H9 (cell line): ENCODE data around the gene PERP. TPM values are rescaled to one million over a fixed set of nuclear protein-coding genes. Genes with fewer than 3 reads are reported as not detected.

ENCODE experiments used
- DNase-seq: peaks from one replicate; pipeline ENCODE4 v3.0.0-alpha.2; 2017
- H2AFZ ChIP-seq: one replicate; pipeline ENCODE4 v1.6.1; 2013; ENCODE audit warnings: mild to moderate bottlenecking, low read length, control low read depth, moderate library complexity
- H2AK5ac ChIP-seq: 2 replicates; pipeline ENCODE4 v1.6.1; 2013; ENCODE audit warnings: low read length, control low read depth, mixed read lengths; ENCODE audit not compliant: insufficient read length
- H2BK120ac ChIP-seq: one replicate; pipeline ENCODE4 v1.6.1; 2013; ENCODE audit warnings: low read depth, mild to moderate bottlenecking, low read length, control low read depth, inconsistent platforms; ENCODE audit not compliant: poor library complexity, severe bottlenecking
- H2BK12ac ChIP-seq: 2 replicates; pipeline ENCODE4 v1.6.1; 2013; ENCODE audit warnings: low read length, control low read depth, mixed read lengths, low read depth; ENCODE audit not compliant: insufficient read length
- H2BK15ac ChIP-seq: 2 replicates; pipeline ENCODE4 v1.6.1; 2013; ENCODE audit warnings: low read depth, low read length, control low read depth
- H2BK20ac ChIP-seq: one replicate; pipeline ENCODE4 v1.6.1; 2013; ENCODE audit warnings: low read depth, mild to moderate bottlenecking, low read length, control low read depth, inconsistent platforms; ENCODE audit not compliant: poor library complexity, severe bottlenecking
- H2BK5ac ChIP-seq: 2 replicates; pipeline ENCODE4 v1.6.1; 2013; ENCODE audit warnings: low read length, control low read depth, mixed read lengths; ENCODE audit not compliant: insufficient read length
- H3K14ac ChIP-seq: 2 replicates; pipeline ENCODE4 v1.6.1; 2013; ENCODE audit warnings: low read length, control low read depth; ENCODE audit not compliant: insufficient read depth
- H3K18ac ChIP-seq: 2 replicates; pipeline ENCODE4 v1.6.1; 2013; ENCODE audit warnings: low read depth, mild to moderate bottlenecking, mixed read lengths, low read length, control low read depth; ENCODE audit not compliant: insufficient read length
- H3K23ac ChIP-seq: 2 replicates; pipeline ENCODE4 v1.6.1; 2013; ENCODE audit warnings: low read length, control low read depth, mixed read lengths, low read depth; ENCODE audit not compliant: insufficient read length
- H3K23me2 ChIP-seq: 2 replicates; pipeline ENCODE4 v1.6.1; 2013; ENCODE audit warnings: low read depth, mild to moderate bottlenecking, mixed read lengths, low read length, control low read depth; ENCODE audit not compliant: insufficient read length, poor library complexity, severe bottlenecking
- H3K27ac ChIP-seq: 2 replicates; pipeline ENCODE4 v1.5.1; 2013; ENCODE audit warnings: low read length, control low read depth, mixed read lengths, low read depth; ENCODE audit not compliant: insufficient read length
- H3K27me3 ChIP-seq: 2 replicates; pipeline ENCODE4 v1.6.1; 2013; ENCODE audit warnings: low read length, control low read depth, inconsistent platforms; ENCODE audit not compliant: insufficient read depth
- H3K4ac ChIP-seq: 2 replicates; pipeline ENCODE4 v1.6.1; 2013; ENCODE audit warnings: low read depth, mild to moderate bottlenecking, control low read depth, inconsistent platforms, low read length, moderate library complexity
- H3K4me1 ChIP-seq: 2 replicates; pipeline ENCODE4 v1.6.1; 2013; ENCODE audit warnings: low read length, control low read depth, inconsistent platforms; ENCODE audit not compliant: insufficient read depth
- H3K4me2 ChIP-seq: 2 replicates; pipeline ENCODE4 v1.6.1; 2013; ENCODE audit warnings: low read length, control low read depth, mixed read lengths; ENCODE audit not compliant: insufficient read length, insufficient read depth
- H3K56ac ChIP-seq: 2 replicates; pipeline ENCODE4 v1.6.1; 2013; ENCODE audit warnings: low read depth, mild to moderate bottlenecking, mixed read lengths, low read length, control low read depth; ENCODE audit not compliant: insufficient read length
- H3K79me1 ChIP-seq: 2 replicates; pipeline ENCODE4 v1.6.1; 2013; ENCODE audit warnings: low read depth, mild to moderate bottlenecking, moderate library complexity, low read length, control low read depth, inconsistent platforms; ENCODE audit not compliant: insufficient read depth, poor library complexity, severe bottlenecking
- H3K79me2 ChIP-seq: 2 replicates; pipeline ENCODE4 v1.6.1; 2013; ENCODE audit warnings: low read length, control low read depth, inconsistent platforms; ENCODE audit not compliant: insufficient read depth
- H3K9ac ChIP-seq: 2 replicates; pipeline ENCODE4 v1.6.1; 2013; ENCODE audit warnings: low read length, control low read depth, mixed read lengths; ENCODE audit not compliant: insufficient read length; ENCODE audit errors: extremely low read depth
- H3K9me3 ChIP-seq: one replicate; pipeline ENCODE4 v1.6.1; 2013; ENCODE audit warnings: low read depth, low read length, inconsistent platforms; ENCODE audit not compliant: control insufficient read depth
- H3T11ph ChIP-seq: one replicate; pipeline ENCODE4 v1.6.1; 2013; ENCODE audit warnings: mild to moderate bottlenecking, low read length, control low read depth, inconsistent platforms
- H4K20me1 ChIP-seq: one replicate; pipeline ENCODE4 v1.6.1; 2013; ENCODE audit not compliant: control insufficient read depth, insufficient read length, insufficient read depth
- H4K5ac ChIP-seq: 2 replicates; pipeline ENCODE4 v1.6.1; 2013; ENCODE audit warnings: low read depth, mild to moderate bottlenecking, mixed read lengths, low read length, control low read depth; ENCODE audit not compliant: insufficient read length
- H4K8ac ChIP-seq: replicated peaks from 2 replicates; pipeline ENCODE4 v1.6.1; 2013; ENCODE audit warnings: low read length, control low read depth, mixed read lengths, low read depth; ENCODE audit not compliant: insufficient read length
- H4K91ac ChIP-seq: 2 replicates; pipeline ENCODE4 v1.6.1; 2013; ENCODE audit warnings: low read depth, mild to moderate bottlenecking, moderate library complexity, mixed read lengths, low read length, control low read depth; ENCODE audit not compliant: insufficient read length
- H3K27ac Mint-ChIP-seq, 3 experiments: 2 replicates in 2 of 3; 3 replicates in 1 of 3; pipeline ENCODE4 v1.8.0; 2020 to 2021; ENCODE audit warnings: mixed read lengths in 3 of 3, mild to moderate bottlenecking in 1 of 3, moderate library complexity in 1 of 3
- H3K27me3 Mint-ChIP-seq: 2 replicates; pipeline ENCODE4 v1.8.0; 2021; ENCODE audit warnings: low read depth, mild to moderate bottlenecking, moderate library complexity, mixed read lengths
- H3K36me3 Mint-ChIP-seq, 3 experiments: 2 replicates in 2 of 3; 3 replicates in 1 of 3; pipeline ENCODE4 v1.8.0; 2020 to 2021; ENCODE audit warnings: low read depth in 3 of 3, mixed read lengths in 3 of 3; ENCODE audit not compliant: insufficient read depth in 1 of 3
- H3K4me1 Mint-ChIP-seq, 2 experiments: 2 replicates each; pipeline ENCODE4 v1.8.0; 2020; ENCODE audit warnings: mixed read lengths in 2 of 2
- H3K4me3 Mint-ChIP-seq, 2 experiments: 2 replicates in 1 of 2; 3 replicates in 1 of 2; pipeline ENCODE4 v1.8.0; 2020 to 2021; ENCODE audit warnings: mild to moderate bottlenecking in 2 of 2, mixed read lengths in 2 of 2, moderate library complexity in 1 of 2
- H3K9me3 Mint-ChIP-seq, 2 experiments: 2 replicates in 1 of 2; 3 replicates in 1 of 2; pipeline ENCODE4 v1.8.0; 2020; ENCODE audit warnings: mild to moderate bottlenecking in 2 of 2, mixed read lengths in 2 of 2, moderate library complexity in 1 of 2
- WGBS: extraction: QIAGEN DNeasy Blood & Tissue Kit; methylation state at CpG from one replicate; pipeline ENCODE4 v1.1.7; 2013; ENCODE audit warnings: missing lambda C conversion rate, low lambda C conversion rate, mixed read lengths; ENCODE audit not compliant: insufficient read length; ENCODE audit errors: extremely low coverage; 5-methylcytosine and 5-hydroxymethylcytosine counted together
- total RNA-seq: library from RNA; stranded (reverse); gene quantifications from 2 replicates; pipeline ENCODE4 v1.2.1, GENCODE V29; 2021
- TF ChIP-seq, protein P1 (sequence below): fragments of 200-600 bp; sonication (generic); conservative IDR thresholded peaks from 3 replicates; pipeline ENCODE4 v1.8.0; 2021; ENCODE audit warnings: antibody characterized with exemption, mild to moderate bottlenecking

Gene PERP
- total RNA-seq, 1 experiment from 2014 or later: 28.7 TPM

DNA sequence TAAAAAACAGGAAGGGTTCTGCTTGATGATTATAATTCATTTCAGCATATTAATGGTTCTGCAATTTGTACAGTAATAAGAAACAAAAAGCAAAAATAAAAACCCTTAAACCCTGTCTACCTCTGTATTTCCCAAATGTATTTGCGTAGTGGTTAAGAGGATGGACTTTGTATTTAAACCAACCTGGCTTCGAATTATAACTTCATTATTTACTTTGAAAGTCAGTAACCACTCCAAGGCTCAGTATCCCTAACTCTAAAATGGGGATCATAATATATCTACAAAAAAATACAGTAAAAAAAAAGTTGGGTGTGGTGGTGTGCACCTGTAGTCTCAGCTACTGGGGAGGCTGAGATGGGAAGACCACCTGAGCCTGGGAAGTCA lies 21.4 kb downstream of the PERP start:
- DNase-seq: no peak
- H2BK15ac ChIP-seq: no peak overlapping the region
- H3T11ph ChIP-seq: no peak overlapping the region
- no peak overlapping the region for H3K14ac ChIP-seq
- H3K23ac ChIP-seq: no peak overlapping the region
- no peak overlapping the region for H2BK20ac ChIP-seq
- H3K79me2 ChIP-seq: no peaks in the 10 kb centered on the region
- H2BK5ac ChIP-seq: no peak overlapping the region
- H2BK12ac ChIP-seq: no peak overlapping the region
- Mint-ChIP-seq H3K27me3 (no peaks in the 10 kb centered on the region; the same call in 1 of the 2 replicates), H3K27ac (peak overlapping the region in 1 of 3 experiments; percentile 55; a peak in 1 of 7 replicates), H3K9me3 (peaks cover 4% of the 10 kb centered on the region in 2 experiments; a peak in 4 of 5 replicates), H3K36me3 (peaks cover 0 to 3% (median 0%) of the 10 kb centered on the region in 3 experiments; a peak in 1 of 7 replicates), H3K4me3 (no peak overlapping the region), H3K4me1 (peaks cover 23 to 24% of the 10 kb centered on the region in 2 experiments)
- H3K9me3 ChIP-seq: no peaks in the 10 kb centered on the region
- no peak overlapping the region for H2BK120ac ChIP-seq
- no peaks in the 10 kb centered on the region; the same call in 1 of the 2 replicates for H3K4me1 ChIP-seq
- H4K91ac ChIP-seq: no peak overlapping the region
- no peaks in the 10 kb centered on the region for H3K23me2 ChIP-seq
- TF ChIP-seq, protein P1, sequence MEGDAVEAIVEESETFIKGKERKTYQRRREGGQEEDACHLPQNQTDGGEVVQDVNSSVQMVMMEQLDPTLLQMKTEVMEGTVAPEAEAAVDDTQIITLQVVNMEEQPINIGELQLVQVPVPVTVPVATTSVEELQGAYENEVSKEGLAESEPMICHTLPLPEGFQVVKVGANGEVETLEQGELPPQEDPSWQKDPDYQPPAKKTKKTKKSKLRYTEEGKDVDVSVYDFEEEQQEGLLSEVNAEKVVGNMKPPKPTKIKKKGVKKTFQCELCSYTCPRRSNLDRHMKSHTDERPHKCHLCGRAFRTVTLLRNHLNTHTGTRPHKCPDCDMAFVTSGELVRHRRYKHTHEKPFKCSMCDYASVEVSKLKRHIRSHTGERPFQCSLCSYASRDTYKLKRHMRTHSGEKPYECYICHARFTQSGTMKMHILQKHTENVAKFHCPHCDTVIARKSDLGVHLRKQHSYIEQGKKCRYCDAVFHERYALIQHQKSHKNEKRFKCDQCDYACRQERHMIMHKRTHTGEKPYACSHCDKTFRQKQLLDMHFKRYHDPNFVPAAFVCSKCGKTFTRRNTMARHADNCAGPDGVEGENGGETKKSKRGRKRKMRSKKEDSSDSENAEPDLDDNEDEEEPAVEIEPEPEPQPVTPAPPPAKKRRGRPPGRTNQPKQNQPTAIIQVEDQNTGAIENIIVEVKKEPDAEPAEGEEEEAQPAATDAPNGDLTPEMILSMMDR: no peak
- no peaks in the 10 kb centered on the region for H4K20me1 ChIP-seq
- H4K8ac ChIP-seq: no peak overlapping the region
- no peak overlapping the region for H3K56ac ChIP-seq
- H3K79me1 ChIP-seq: no peaks in the 10 kb centered on the region
- no peak overlapping the region for H2AFZ ChIP-seq
- no peak overlapping the region for H3K4me2 ChIP-seq
- H3K27ac ChIP-seq: no peak overlapping the region
- no peaks in the 10 kb centered on the region for H3K27me3 ChIP-seq
- no peak overlapping the region for H2AK5ac ChIP-seq
- H3K4ac ChIP-seq: no peak overlapping the region
- H3K9ac ChIP-seq: no peak overlapping the region
- no peak overlapping the region for H3K18ac ChIP-seq
- no peak overlapping the region for H4K5ac ChIP-seq
- no CpG with 5 or more reads among the region's 2 CpGs for WGBS
